HG03066 (cell line): ENCODE data around the gene NEURL1B.
"Not testable (repeated sequence)": the region's sequence is repeated elsewhere in the genome, so short reads cannot be mapped to it uniquely, and the experiment has no call there.

Experiments
- ATAC-seq: cut with Tn5 transposase; IDR thresholded peaks from one replicate; pipeline ENCODE4 v1.9.1; 2021; ENCODE audit warnings: low read depth; ENCODE audit not compliant: unreplicated experiment

Gene NEURL1B

DNA sequence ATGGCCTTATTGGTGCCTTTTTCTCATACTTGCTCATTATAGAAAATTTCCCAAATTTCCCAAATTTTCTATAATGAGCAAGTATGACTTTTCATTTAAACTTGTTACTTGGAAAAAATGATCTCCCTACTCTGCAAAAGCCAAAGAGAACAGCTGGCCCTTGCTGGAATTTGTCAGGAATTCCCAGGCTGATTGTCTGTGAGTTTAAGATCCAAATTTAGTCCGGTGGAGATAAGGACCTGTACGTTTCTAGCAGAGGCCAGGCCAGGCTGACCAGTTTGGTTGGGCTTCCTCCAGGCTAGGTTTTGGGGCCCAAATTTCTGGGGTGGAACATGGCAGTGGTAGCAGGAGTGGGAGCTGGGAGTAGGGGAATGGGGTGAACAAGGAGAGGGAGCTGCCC is 51.9 kb downstream of the NEURL1B start:
- ATAC-seq: no peak

- ATAC-seq: no peak
These were observed 53.0 kb downstream of the NEURL1B start for GRCh38 chr5:172694061-172694460.

GRCh38 chr5:172694541-172694940 is 53.5 kb downstream of the NEURL1B start:
- ATAC-seq: no peak

- no peak for ATAC-seq
These were observed 54.4 kb downstream of the NEURL1B start for GRCh38 chr5:172695232-172696054.

DNA sequence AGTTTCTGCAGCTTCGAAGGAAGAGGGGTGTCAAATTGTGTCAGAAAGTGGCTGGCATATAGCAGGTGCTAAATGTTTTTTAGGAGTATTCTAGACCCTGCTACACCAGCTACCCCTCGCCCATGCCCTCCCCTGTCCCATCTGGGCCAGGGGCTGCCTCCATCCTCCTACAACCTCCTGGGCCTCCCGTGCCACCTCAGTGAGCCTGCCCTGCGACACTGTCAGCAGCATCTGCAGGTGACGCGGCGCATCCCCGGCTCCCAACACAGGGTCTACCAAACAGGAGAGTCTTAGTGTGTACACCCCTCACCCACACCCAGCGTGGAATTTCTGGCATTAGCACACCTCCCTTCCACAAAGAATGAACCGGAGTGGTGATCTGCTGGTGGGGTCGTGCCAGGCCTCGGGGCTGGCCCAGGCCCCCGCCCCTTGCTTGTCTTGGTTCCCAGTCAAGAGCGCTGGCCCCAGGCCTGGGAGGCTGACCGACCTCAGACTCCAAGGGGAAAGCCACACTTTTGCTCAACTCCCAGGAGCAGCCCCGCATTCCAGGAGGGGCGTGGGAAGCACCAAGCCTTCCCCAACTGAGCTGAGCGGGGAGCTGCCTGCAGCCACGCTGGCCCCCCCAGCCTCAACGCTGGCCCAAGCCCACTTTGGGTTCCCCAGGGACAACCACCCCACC is 55.2 kb downstream of the NEURL1B start:
- ATAC-seq: no peak

GRCh38 chr5:172697123-172698121 is 56.4 kb downstream of the NEURL1B start:
- peak; percentile 82 for ATAC-seq

GRCh38 chr5:172699423-172699822 is 58.4 kb downstream of the NEURL1B start:
- no peak for ATAC-seq

DNA sequence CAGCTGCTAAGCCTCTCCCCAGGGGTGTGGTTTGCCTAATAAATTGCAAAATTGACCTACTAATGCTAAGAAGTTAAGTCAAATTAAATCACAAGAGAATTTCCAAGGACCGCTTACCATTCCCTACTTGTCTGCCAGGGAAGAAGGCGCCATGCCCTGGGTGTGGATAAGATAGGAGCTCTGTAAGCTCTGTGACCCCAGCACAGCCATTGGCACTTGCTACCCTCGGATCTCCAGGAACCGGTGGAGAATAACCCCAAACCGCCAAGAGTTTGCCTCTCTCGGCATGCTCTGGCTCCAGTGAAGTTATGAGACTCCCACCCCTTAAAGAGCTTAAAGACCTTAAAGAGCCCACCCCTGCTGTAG is 58.9 kb downstream of the NEURL1B start:
- no peak for ATAC-seq

DNA sequence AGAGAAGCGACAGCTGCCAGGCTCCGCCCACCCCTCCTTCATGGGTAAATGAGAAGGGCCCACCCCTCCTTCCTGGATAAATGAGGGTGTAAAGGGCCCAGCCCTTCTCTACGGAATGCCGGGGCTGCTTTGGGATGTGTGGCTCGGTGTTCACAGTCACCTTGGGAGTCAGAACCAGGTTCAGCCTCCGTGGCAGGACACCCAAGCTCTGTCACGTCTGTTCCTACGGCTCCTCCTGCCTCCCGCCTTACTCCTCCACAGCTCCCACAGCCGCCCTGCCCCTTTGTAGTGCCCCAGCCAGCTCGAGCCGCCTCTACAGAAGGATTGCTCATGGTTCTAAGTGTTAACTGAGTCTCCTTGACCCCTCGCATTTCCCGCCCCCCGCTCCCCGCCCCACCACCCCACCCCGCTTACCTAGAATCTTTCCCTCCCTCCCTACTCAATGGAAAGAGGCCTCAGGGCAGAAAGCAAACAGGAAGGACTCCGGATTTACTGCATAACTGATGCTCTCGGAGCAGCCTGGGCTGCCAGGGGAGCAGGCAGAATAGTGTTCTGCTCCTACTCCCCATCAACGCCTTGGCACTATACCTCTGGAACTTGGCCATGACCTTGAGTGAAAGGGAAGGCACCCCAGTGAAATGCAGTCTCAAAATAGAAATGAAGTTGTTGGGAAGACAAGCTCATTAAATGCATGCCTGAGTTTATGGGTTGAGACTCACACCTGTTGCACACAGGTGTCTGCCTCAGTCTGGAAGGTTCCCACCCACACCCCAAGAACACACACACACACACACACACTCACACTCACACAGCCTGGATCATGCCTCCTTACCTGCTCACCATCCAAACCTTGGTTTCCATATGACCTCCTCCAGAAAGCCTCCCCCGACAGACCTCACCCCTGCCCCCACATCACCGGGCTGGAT is 59.6 kb downstream of the NEURL1B start:
- no peak for ATAC-seq

GRCh38 chr5:172701291-172701656 is 60.2 kb downstream of the NEURL1B start:
- no peak for ATAC-seq

- no peak for ATAC-seq
These were observed 62.9 kb downstream of the NEURL1B start for GRCh38 chr5:172703952-172704351.

DNA sequence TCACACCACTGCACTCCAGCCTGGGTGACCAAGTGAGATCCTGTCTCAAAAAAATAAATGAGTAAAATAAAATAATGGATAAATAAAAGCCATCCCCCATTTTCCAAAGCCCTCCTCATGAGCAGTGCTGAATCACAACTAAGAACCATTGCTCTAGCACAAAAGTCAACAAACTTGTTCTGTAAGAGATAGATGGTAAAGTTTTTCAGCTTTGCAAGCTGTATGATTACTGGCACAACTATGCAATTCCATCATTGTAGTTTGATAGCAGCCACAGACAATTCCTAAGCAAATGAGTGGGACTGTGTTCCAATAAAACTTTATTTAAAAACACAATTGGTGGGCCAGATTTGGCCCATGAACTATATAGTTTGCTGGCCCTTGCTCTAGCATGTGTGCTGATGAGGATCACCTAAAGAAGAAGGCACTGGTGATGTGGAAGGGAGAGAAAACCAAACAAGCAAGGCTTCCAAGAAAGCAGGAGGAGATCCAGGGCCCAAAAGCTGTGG is 64.6 kb downstream of the NEURL1B start:
- ATAC-seq: no peak

DNA sequence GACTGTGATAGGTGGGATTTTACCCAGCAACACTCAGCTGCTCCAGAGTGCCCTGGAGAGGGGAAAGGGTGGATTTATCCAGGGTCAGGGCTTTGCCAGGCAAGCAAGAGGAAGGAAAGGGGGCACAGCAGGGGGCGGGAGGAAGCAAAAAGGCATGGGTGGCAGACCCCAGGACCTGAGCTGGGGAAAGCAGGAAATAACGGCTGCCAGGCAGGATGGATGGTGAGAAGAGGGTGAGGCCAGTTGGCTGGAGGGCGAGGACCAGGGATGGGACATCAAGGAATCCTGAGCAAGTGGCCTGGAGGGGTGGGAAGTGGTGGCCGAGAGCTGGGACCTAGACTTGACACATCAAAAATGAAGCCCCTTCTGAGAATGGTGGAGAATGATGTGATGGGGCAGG is 65.7 kb downstream of the NEURL1B start:
- ATAC-seq: no peak

DNA sequence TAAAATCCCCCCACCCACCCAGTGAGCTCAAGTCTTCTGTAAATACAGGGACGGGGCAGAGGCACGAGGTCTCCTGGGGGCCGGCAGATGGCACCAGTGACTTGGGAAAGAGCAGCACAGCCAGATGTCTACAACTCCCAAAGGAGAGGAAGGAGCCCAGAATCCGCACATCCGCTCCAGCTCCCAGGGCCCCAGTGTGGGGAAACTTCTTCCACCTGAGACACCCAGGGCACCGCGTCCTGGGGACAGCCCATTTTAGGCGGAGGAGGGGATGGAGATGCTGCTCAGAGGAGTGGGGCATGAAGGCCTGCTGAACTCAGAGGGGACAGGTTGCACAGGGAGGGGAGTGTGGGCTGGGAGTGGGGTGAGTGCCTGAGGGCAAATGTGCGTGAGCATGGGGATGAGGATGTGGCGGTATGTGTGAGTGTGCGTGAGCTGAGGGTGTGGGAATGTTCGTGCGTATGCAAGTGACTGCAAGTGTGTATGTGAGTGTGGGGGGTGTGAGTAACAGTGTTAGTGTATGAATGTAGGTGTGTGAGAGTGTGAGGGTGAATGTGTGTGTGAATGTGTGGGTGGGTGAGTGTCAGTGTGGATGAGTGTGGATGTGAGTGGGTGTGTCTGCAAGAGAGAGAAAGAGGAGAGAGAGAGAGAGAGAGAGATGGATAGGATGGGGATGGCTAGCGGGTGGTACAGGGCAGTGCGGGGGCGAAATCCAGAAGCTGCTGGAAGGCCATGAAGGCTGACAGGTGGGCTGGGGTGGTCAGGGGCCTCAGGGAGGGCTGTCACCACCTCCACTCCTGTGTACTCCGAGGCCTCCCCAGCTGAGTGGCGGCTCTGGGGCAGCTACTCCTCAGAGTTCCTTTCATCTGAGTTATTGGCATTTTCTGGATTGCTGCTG is 66.5 kb downstream of the NEURL1B start:
- no peak for ATAC-seq

DNA sequence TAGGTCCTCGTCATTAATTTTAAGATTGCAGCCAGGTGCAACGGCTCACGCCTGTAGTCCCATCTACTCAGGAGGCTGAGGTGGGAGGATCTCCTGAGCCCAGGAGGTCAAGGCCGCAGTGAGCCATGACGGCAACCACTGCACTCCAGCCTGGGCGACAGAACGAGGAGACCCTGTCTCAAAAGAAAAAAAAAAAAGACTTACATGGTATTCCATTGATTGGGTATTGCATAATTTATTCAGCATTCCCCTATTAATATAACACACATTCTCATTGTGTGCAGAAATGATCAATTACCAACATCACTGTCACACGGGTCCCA is 67.1 kb downstream of the NEURL1B start:
- no peak for ATAC-seq

DNA sequence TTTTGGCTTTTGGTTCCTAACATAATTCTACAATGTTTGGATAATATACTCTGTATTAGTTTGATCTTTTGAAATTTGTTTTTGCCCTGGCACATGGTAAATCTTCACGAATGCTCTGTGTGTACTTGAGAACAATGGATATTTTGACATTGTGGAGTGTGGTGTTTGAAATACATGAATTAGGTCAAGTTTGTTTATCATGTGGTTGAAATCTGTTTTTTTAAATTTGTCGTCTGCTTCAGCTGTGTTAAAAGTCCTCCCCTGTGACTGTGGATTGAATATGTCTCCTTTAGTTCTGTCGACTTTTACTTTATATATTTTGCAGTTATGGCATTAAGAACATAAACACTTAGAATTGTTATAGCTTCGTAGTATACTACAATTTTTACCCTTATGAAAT is 69.6 kb downstream of the NEURL1B start:
- ATAC-seq: no peak

- ATAC-seq: not testable (repeated sequence)
These were observed 70.3 kb downstream of the NEURL1B start for GRCh38 chr5:172711321-172711861.

DNA sequence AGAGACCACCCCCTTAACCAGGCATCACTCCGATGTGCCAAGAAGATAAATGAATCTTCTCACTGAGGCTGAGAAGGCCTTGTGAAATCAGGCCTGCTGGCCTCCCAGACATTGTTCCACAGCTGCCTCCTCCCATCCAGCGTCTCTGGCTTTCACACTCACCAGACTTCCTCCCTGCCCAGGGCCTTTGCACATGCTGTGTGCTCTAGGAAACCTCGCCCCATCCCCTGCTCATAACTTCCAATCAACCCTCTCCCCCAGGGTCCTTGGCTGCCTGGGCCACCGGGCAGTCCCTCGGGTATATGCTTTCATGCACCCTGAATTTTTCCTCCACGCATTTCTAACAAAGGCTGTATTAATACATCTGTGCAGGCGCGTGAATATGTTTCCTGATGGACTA is 71.5 kb downstream of the NEURL1B start:
- ATAC-seq: no peak
